H9 (cell line): ENCODE data around the gene RNPS1. TPM values are rescaled to one million over a fixed set of nuclear protein-coding genes. Genes with fewer than 3 reads are reported as not detected.

Experiments used
- DNase-seq: peaks from one replicate; pipeline ENCODE4 v3.0.0-alpha.2; 2017
- H2AFZ ChIP-seq: one replicate; pipeline ENCODE4 v1.6.1; 2013; ENCODE audit warnings: mild to moderate bottlenecking, low read length, control low read depth, moderate library complexity
- H2AK5ac ChIP-seq: 2 replicates; pipeline ENCODE4 v1.6.1; 2013; ENCODE audit warnings: low read length, control low read depth, mixed read lengths; ENCODE audit not compliant: insufficient read length
- H2BK120ac ChIP-seq: one replicate; pipeline ENCODE4 v1.6.1; 2013; ENCODE audit warnings: low read depth, mild to moderate bottlenecking, low read length, control low read depth, inconsistent platforms; ENCODE audit not compliant: poor library complexity, severe bottlenecking
- H2BK12ac ChIP-seq: 2 replicates; pipeline ENCODE4 v1.6.1; 2013; ENCODE audit warnings: low read length, control low read depth, mixed read lengths, low read depth; ENCODE audit not compliant: insufficient read length
- H2BK15ac ChIP-seq: 2 replicates; pipeline ENCODE4 v1.6.1; 2013; ENCODE audit warnings: low read depth, low read length, control low read depth
- H2BK20ac ChIP-seq: one replicate; pipeline ENCODE4 v1.6.1; 2013; ENCODE audit warnings: low read depth, mild to moderate bottlenecking, low read length, control low read depth, inconsistent platforms; ENCODE audit not compliant: poor library complexity, severe bottlenecking
- H2BK5ac ChIP-seq: 2 replicates; pipeline ENCODE4 v1.6.1; 2013; ENCODE audit warnings: low read length, control low read depth, mixed read lengths; ENCODE audit not compliant: insufficient read length
- H3K14ac ChIP-seq: 2 replicates; pipeline ENCODE4 v1.6.1; 2013; ENCODE audit warnings: low read length, control low read depth; ENCODE audit not compliant: insufficient read depth
- H3K18ac ChIP-seq: 2 replicates; pipeline ENCODE4 v1.6.1; 2013; ENCODE audit warnings: low read depth, mild to moderate bottlenecking, mixed read lengths, low read length, control low read depth; ENCODE audit not compliant: insufficient read length
- H3K23ac ChIP-seq: 2 replicates; pipeline ENCODE4 v1.6.1; 2013; ENCODE audit warnings: low read length, control low read depth, mixed read lengths, low read depth; ENCODE audit not compliant: insufficient read length
- H3K23me2 ChIP-seq: 2 replicates; pipeline ENCODE4 v1.6.1; 2013; ENCODE audit warnings: low read depth, mild to moderate bottlenecking, mixed read lengths, low read length, control low read depth; ENCODE audit not compliant: insufficient read length, poor library complexity, severe bottlenecking
- H3K27ac ChIP-seq: 2 replicates; pipeline ENCODE4 v1.5.1; 2013; ENCODE audit warnings: low read length, control low read depth, mixed read lengths, low read depth; ENCODE audit not compliant: insufficient read length
- H3K27me3 ChIP-seq: 2 replicates; pipeline ENCODE4 v1.6.1; 2013; ENCODE audit warnings: low read length, control low read depth, inconsistent platforms; ENCODE audit not compliant: insufficient read depth
- H3K4ac ChIP-seq: 2 replicates; pipeline ENCODE4 v1.6.1; 2013; ENCODE audit warnings: low read depth, mild to moderate bottlenecking, control low read depth, inconsistent platforms, low read length, moderate library complexity
- H3K4me1 ChIP-seq: 2 replicates; pipeline ENCODE4 v1.6.1; 2013; ENCODE audit warnings: low read length, control low read depth, inconsistent platforms; ENCODE audit not compliant: insufficient read depth
- H3K4me2 ChIP-seq: 2 replicates; pipeline ENCODE4 v1.6.1; 2013; ENCODE audit warnings: low read length, control low read depth, mixed read lengths; ENCODE audit not compliant: insufficient read length, insufficient read depth
- H3K56ac ChIP-seq: 2 replicates; pipeline ENCODE4 v1.6.1; 2013; ENCODE audit warnings: low read depth, mild to moderate bottlenecking, mixed read lengths, low read length, control low read depth; ENCODE audit not compliant: insufficient read length
- H3K79me1 ChIP-seq: 2 replicates; pipeline ENCODE4 v1.6.1; 2013; ENCODE audit warnings: low read depth, mild to moderate bottlenecking, moderate library complexity, low read length, control low read depth, inconsistent platforms; ENCODE audit not compliant: insufficient read depth, poor library complexity, severe bottlenecking
- H3K79me2 ChIP-seq: 2 replicates; pipeline ENCODE4 v1.6.1; 2013; ENCODE audit warnings: low read length, control low read depth, inconsistent platforms; ENCODE audit not compliant: insufficient read depth
- H3K9ac ChIP-seq: 2 replicates; pipeline ENCODE4 v1.6.1; 2013; ENCODE audit warnings: low read length, control low read depth, mixed read lengths; ENCODE audit not compliant: insufficient read length; ENCODE audit errors: extremely low read depth
- H3K9me3 ChIP-seq: one replicate; pipeline ENCODE4 v1.6.1; 2013; ENCODE audit warnings: low read depth, low read length, inconsistent platforms; ENCODE audit not compliant: control insufficient read depth
- H3T11ph ChIP-seq: one replicate; pipeline ENCODE4 v1.6.1; 2013; ENCODE audit warnings: mild to moderate bottlenecking, low read length, control low read depth, inconsistent platforms
- H4K20me1 ChIP-seq: one replicate; pipeline ENCODE4 v1.6.1; 2013; ENCODE audit not compliant: control insufficient read depth, insufficient read length, insufficient read depth
- H4K5ac ChIP-seq: 2 replicates; pipeline ENCODE4 v1.6.1; 2013; ENCODE audit warnings: low read depth, mild to moderate bottlenecking, mixed read lengths, low read length, control low read depth; ENCODE audit not compliant: insufficient read length
- H4K8ac ChIP-seq: replicated peaks from 2 replicates; pipeline ENCODE4 v1.6.1; 2013; ENCODE audit warnings: low read length, control low read depth, mixed read lengths, low read depth; ENCODE audit not compliant: insufficient read length
- H4K91ac ChIP-seq: 2 replicates; pipeline ENCODE4 v1.6.1; 2013; ENCODE audit warnings: low read depth, mild to moderate bottlenecking, moderate library complexity, mixed read lengths, low read length, control low read depth; ENCODE audit not compliant: insufficient read length
- H3K27ac Mint-ChIP-seq, 3 experiments: 2 replicates in 2 of 3; 3 replicates in 1 of 3; pipeline ENCODE4 v1.8.0; 2020 to 2021; ENCODE audit warnings: mixed read lengths in 3 of 3, mild to moderate bottlenecking in 1 of 3, moderate library complexity in 1 of 3
- H3K27me3 Mint-ChIP-seq: 2 replicates; pipeline ENCODE4 v1.8.0; 2021; ENCODE audit warnings: low read depth, mild to moderate bottlenecking, moderate library complexity, mixed read lengths
- H3K36me3 Mint-ChIP-seq, 3 experiments: 2 replicates in 2 of 3; 3 replicates in 1 of 3; pipeline ENCODE4 v1.8.0; 2020 to 2021; ENCODE audit warnings: low read depth in 3 of 3, mixed read lengths in 3 of 3; ENCODE audit not compliant: insufficient read depth in 1 of 3
- H3K4me1 Mint-ChIP-seq, 2 experiments: 2 replicates each; pipeline ENCODE4 v1.8.0; 2020; ENCODE audit warnings: mixed read lengths in 2 of 2
- H3K4me3 Mint-ChIP-seq, 2 experiments: 2 replicates in 1 of 2; 3 replicates in 1 of 2; pipeline ENCODE4 v1.8.0; 2020 to 2021; ENCODE audit warnings: mild to moderate bottlenecking in 2 of 2, mixed read lengths in 2 of 2, moderate library complexity in 1 of 2
- H3K9me3 Mint-ChIP-seq, 2 experiments: 2 replicates in 1 of 2; 3 replicates in 1 of 2; pipeline ENCODE4 v1.8.0; 2020; ENCODE audit warnings: mild to moderate bottlenecking in 2 of 2, mixed read lengths in 2 of 2, moderate library complexity in 1 of 2
- CTCF ChIP-seq: fragments of 200-600 bp; sonication (generic); conservative IDR thresholded peaks from 3 replicates; pipeline ENCODE4 v1.8.0; 2021; ENCODE audit warnings: antibody characterized with exemption, mild to moderate bottlenecking
- WGBS: extraction: QIAGEN DNeasy Blood & Tissue Kit; methylation state at CpG from one replicate; pipeline ENCODE4 v1.1.7; 2013; ENCODE audit warnings: missing lambda C conversion rate, low lambda C conversion rate, mixed read lengths; ENCODE audit not compliant: insufficient read length; ENCODE audit errors: extremely low coverage; 5-methylcytosine and 5-hydroxymethylcytosine counted together
- total RNA-seq: library from RNA; stranded (reverse); gene quantifications from 2 replicates; pipeline ENCODE4 v1.2.1, GENCODE V29; 2021

RNPS1 gene
- total RNA-seq, 1 experiment from 2014 or later: 384 TPM

GRCh38 chr16:2207872-2208271 is 60.1 kb downstream of the RNPS1 start:
- H2BK120ac ChIP-seq: no peak overlapping the region
- no peaks in the 10 kb centered on the region; the same call in 1 of the 2 replicates for H3K79me2 ChIP-seq
- H3K9ac ChIP-seq: no peak overlapping the region
- DNase-seq: no peak
- no peak overlapping the region for H2BK12ac ChIP-seq
- no peak overlapping the region for H4K8ac ChIP-seq
- H3K27me3 Mint-ChIP-seq: peaks cover 10% of the 10 kb centered on the region
- H3K23ac ChIP-seq: no peak overlapping the region
- H2AK5ac ChIP-seq: no peak overlapping the region
- H3K36me3 Mint-ChIP-seq: peaks cover 11 to 41% (median 39%) of the 10 kb centered on the region in 3 experiments; a peak in 6 of 7 replicates
- peaks cover 13 to 15% of the 10 kb centered on the region in 2 experiments for H3K4me1 Mint-ChIP-seq
- H4K20me1 ChIP-seq: no peaks in the 10 kb centered on the region
- H3K23me2 ChIP-seq: peaks cover 12% of the 10 kb centered on the region
- no peak overlapping the region for H3T11ph ChIP-seq
- no peak overlapping the region for H2AFZ ChIP-seq
- H3K79me1 ChIP-seq: peaks cover under 1% of the 10 kb centered on the region
- no peak overlapping the region for H4K5ac ChIP-seq
- H4K91ac ChIP-seq: no peak overlapping the region
- no peak overlapping the region for H3K4me2 ChIP-seq
- H3K4me3 Mint-ChIP-seq: peak overlapping the region; percentile 47 to 57
- no peak overlapping the region for H3K27ac ChIP-seq
- no peak overlapping the region for H3K14ac ChIP-seq
- H3K27me3 ChIP-seq: no peaks in the 10 kb centered on the region
- no peaks in the 10 kb centered on the region; the same call in 1 of the 2 replicates for H3K4me1 ChIP-seq
- H3K4ac ChIP-seq: no peak overlapping the region
- TF ChIP-seq CTCF: no peak
- no peak overlapping the region for H2BK20ac ChIP-seq
- no peak overlapping the region for H3K18ac ChIP-seq
- no peaks in the 10 kb centered on the region for H3K9me3 ChIP-seq
- peak overlapping the region in 2 of 3 experiments; percentile 11 to 15; a peak in 2 of 7 replicates for H3K27ac Mint-ChIP-seq
- no peak overlapping the region for H2BK5ac ChIP-seq
- H3K56ac ChIP-seq: no peak overlapping the region
- WGBS: no CpG with 5 or more reads among the region's 9 CpGs
- H2BK15ac ChIP-seq: no peak overlapping the region
- H3K9me3 Mint-ChIP-seq: peaks cover 0 to 9% of the 10 kb centered on the region in 2 experiments; a peak in 1 of 5 replicates
